IPS-NIHi7 (cell line): ENCODE data around the gene SLC48A1.
"Not testable (repeated sequence)": the region's sequence is repeated elsewhere in the genome, so short reads cannot be mapped to it uniquely, and the experiment has no call there.

Experiments
- DNase-seq: peaks from one replicate; pipeline ENCODE4 v3.0.0; 2012; ENCODE audit warnings: mixed read lengths; ENCODE audit errors: extremely low spot score

SLC48A1 gene

DNA sequence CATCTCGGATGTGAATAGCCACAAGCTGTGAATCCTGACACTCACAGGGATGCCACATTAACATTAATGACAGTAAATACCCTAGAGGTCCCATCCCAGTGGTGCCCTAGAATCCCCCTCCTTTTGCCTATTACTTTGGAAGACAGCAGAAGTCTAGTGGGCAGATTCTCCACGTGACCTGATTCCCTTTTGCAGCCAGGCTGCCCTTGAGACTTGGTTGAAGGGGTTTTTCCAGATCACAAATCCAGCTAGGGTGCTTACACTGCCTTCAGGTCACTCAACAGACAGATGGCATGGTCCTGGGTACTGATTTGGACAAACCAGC is 38.0 kb downstream of the SLC48A1 start:
- no peak for DNase-seq

DNA sequence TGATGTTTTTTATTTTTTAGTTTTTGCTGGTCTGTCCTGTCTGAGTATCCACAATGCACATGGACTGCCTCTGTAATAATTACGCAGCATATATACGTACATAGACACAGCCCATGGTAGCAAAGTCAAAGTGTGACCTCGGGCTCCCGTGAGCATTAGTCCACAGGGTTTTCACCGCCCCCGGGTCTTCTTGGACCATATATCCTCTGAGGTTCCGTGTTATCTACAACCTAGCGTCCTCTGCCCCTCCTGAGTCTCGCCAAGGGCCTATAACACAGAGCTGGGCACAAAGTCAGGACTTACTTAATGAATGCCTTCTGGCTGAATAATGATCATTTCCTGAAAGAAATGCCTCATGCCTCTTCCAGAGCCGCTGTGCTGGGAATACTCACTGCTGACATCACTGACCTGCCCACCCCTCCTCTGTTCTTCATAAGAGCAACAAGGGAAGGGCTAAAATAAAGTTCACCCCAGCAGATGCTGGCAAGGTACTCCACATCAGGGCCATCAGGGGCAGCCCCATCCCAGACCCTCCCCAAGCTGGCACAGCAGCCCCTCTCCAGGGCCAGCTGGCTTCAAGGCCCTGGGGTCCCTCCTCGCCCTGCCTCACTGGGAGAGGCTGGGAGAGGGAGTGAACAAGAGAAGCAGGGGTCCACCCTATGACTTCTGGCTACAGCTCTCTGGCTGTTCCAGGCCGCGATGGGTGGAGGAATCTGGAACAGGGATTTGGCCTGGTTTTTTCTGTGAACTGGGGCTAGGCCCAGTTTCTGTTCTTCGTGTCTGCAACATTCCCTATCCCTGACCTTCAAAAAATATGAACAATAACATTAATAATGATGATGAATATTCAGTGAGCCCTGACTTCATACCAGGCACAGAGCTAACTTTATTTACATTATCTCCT is 38.8 kb downstream of the SLC48A1 start:
- no peak for DNase-seq

DNA sequence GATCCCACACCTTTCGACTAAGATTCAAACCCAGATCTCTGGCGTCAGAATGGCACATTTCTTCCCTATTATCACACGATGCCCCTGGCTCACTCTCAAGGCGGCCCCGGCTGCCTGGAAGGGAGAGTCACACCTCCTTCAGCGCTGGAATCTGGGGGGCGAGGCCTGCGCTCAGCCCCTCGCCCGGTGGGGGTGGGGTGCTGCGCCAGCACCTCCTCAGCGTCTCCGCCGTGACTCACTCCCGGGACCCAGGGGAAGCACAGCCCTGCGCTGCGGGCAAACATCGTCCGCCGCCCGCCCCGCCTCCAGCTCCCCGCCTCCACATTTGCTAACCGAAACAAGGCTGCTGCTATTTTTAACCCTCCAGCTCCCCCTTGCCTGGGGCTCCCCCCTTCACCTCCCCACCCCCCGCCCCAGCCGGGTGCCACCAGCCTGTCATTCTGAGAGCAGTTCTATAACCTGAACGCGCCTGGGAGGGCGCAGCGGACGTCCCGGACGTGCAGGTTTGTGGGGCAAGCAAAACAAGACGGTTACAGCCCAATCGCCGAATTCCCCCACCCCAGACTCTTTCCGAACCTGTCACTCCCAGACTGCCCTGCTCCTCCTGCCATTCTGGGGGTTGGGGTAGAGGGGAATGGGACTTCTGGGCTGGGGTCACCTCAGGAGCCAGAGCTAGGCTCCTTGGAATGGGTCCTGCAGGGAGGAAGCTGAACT is 39.9 kb downstream of the SLC48A1 start:
- DNase-seq: peak; percentile 90

DNA sequence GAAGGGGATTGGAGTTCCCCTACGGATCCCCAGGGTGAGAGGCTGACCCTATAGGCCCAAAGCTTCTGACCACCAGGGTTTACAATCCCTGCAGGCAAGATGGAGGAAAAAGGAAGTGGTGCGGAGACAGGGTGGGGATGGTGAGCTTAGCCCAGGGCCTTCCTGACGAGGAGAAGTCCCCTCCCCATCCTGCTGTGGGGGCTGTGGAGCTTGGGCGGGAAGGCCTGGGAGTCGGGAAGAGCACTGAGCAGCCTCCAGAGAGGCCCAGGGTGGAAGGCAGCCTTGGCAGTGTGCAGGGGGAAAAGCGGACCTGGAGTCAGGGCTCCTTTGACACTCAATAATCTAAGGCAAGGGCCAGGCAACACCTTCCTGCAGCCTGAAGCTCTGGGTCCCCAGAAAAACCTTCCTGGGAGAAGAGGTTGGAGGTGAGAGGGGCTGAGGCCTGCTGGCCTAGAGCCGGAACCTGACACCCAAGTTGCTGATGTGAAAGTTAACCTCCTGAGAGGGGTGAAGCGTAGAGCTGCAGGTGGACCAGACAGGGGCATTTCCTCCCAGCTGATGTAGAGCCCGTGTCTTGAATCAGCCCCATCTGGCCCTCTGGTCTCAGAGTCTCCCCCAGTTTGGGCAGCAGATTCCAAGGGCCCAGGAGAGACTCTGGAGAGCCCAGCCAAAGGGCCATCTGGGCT is 40.6 kb downstream of the SLC48A1 start:
- no peak for DNase-seq

DNA sequence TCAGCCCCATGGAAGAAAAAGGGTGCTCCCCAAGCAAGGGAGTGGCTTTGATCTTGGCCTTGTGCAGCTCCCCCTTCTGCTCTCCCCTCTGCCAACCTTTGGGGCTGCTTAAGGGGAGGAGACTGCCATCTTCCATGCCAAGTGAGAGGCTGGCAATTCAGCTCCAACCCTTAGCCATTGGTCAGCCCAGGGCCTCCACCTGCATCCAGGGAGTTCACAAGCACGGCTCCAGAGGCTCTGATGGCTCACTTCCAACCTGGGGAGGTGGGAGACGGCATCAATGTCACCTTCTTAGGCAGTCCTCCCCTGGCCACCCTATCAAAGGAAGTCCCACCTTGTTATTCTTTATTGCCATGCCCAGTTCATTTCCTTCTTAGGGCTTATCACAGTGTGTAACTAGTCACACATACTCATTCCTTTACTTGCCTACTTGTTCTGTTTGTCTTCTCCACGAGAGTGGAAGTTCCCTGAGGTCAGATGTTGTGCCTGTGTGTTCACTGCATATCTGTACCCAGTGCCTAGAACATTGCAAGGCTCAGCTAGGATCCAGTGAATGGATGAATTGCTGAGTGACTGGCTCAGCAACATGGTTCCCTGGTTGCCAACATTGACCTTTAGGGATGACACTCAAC is 41.6 kb downstream of the SLC48A1 start:
- no peak for DNase-seq

DNA sequence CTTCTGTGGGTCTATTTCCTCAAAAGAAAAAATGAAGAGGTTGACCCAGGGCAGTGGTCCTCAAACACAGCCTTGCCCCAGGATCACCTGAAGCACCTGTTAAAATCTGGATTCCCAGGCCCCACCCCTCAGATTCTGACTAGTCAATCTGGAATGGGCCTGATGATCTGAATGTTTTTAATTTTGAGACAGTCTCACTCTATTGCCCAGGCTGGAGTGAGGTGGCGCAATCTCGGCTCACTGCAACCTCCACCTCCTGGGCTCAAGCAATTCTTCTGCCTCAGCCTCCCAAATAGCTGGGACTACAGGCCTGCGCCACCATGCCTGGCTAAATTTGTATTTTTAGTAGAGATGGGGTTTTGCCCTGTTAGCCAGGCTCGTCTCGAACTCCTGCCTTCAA is 42.4 kb downstream of the SLC48A1 start:
- DNase-seq: not testable (repeated sequence)

DNA sequence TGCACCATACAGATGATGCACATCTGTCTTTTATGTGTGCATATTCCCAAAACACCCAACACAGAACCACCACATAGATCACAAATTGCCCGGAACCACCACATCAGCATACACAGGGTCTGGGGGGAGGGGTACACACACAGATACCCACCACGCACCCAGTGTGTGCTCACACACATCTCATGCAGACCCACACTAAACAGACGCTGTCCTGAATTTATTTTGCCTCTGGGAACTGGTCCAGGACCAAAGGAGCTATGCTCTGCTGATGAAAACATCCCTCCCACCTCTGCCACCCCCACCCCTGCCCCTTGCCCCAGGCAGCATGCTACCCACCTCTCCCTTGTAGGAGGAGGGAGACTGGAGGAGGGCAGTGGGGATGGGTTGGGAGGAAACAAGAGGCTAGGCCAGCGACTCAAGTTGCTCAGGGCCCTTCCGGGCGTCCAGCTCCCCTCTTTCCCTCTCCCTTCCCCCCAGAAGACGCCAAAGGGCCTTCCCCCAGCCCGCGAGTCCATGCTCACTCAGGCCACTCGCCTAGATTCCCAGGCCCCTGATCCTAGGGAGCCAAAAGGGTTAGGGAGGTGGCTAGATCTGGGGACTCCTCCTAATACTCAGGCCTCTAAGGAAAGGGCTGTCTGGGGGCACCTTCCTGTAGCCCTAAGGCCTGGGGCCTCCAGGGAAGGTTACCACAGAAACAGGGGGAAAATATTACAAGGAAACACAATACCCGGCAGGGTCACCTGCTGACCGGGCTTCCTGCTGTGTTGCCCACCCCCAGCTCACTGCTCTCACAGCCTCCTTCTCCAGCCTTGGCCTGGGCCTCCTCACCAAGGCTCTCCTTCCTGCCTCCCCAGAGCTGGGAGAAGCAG is 43.6 kb downstream of the SLC48A1 start:
- no peak for DNase-seq

DNA sequence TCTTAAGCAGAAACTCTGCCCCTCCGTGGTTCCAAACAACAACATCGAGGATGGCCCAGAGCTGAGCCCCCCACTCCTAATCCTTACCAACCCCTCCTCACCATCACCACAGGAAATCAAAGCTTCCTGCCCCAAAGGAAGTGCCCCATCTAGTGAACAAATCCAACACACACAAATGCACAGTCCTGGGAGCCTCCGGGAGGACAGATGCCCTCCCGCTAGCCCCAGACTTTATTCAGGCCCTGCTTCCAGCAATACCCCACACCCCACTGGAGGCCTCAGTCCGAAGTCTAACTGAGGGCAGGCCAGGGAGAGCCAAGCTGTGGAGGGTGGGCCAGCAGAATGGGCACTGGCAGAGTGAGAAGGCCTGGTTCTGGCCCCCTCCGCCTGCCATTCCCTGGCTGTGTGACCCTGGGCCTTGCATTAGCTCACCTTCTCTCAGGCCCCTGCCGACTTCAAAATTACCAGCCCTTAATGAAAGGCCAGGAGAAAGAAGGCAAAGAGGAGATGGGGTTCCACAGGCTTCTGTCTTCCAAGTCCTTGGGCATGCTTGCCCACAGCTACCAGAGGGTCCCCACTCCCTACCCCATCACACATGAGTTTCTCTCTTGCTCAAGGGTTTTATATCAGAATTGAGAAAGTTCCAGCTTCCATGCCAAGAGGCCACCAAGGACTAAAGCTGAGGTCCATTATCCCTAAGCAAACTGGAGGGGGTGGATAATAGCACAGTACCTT is 44.4 kb downstream of the SLC48A1 start:
- DNase-seq: no peak

DNA sequence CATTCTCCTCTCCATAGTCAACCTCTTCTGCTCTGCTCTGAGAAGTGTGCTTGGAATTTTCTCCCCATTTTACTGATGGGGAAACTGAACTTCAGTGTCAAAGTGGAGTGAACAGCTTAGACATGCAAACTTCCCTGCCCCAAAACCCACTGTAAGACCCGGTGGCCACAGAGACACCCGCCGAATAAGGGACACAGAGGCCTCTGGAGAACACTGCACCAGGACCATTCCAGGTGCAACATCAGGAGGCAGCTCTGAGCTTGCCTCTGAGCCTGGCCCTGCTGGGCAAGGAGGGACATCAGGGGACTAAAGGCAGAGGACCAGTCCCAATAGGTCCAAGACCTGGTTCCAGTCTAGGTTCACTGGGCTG is 45.0 kb downstream of the SLC48A1 start:
- no peak for DNase-seq

DNA sequence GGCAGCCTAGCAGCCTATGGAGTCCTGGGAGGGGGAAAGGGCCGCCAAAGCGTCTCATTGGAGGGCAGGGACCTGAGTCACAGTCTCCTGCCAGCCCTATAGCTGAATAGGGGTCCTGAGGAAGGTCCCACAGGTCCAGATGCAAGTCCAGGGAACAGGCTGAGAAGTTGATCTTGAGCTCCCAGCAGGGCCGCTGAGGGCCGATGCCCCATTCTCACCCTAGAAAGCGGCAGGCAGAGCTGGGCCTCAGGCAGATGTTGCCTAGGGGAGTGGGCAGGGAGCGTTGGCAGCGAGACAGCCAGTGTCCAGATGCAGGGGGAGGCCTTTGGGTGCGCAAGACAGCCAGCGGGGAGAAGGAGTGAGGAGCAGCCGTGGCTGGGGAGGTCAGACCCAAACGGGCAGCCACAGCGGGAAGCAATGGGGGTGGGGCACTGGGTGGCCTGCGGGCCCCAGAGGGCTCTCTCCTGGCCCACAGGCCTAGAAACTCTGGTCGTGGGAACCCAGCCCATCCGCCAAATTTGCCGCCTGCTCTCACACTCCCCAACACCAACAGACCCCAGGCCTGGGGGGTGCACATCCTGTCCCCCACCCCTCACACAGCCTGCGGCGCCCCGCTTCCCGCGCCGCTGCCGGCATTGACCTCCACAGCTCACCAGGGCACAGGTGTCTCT is 45.6 kb downstream of the SLC48A1 start:
- no peak for DNase-seq

DNA sequence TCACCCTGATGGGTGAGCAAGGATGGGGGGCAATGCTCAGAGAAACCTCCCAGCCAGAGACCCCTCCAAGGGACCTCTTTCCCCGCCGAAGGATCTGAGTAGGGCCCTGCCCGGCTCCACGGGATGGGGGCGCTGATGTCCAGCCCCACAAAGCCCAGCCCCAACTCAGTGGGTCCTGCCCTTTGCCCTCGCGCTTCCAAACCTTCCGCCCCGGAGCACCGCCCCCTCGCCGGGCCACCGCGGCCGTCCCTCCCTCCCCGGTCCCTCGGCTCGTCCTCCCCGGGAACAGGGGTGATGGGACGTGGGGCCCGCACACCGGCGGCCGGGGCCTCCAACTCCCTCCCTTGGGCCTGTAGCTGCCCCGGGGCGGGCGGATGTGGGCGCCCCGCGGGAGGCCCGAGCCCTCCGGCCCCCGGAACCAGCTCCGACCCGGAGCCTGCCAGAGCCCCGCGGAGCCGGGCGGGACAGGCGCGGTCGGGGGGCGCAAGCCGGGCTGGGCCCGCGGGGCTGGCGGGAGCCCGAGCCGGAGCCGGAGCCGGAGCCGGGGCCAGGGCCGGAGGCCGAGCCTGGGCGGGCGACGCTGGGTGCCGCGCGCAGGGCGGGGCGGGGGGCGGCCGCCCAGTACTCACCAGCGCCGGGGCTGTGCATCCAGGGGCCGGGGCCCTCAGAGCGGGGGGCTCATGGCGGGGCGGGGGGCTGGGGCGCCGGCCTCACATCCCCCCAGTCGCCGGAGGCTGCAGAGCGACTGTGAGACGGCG is 46.3 kb downstream of the SLC48A1 start:
- no peak for DNase-seq

DNA sequence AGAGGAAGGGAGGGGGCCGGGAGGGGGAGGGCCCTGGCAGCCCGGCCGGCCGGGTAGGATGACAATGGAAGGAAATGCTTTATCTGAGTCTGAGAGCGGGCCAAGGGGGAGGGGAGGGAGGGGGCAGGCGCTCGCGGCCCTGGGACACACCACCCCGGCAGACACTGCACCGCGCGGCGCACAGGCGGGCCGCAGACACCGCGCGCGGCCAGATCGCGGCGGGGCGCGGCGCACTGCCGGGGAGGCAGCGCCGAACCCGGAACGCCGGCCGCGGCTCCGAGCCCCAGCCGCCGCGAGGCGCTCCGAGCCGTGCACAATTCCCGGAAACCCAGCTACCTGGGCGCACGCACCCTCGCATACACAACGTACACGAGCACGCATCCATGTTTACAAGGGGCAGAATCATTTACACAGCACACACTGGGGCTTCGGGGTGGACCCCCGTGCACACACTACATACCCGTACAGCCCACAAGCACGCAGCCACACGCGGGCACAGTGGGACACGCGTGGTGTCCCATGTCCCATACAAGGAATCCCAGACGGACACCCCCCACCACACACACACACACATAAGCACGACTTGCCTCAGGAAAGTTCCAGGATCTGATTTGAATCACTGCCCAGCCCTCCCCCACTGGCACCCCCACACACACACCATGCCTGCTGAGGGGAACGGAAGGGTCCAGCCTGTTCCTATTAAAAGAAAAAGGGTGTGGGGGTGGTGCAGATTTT is 47.0 kb downstream of the SLC48A1 start, which contains the start of gene HDAC7:
TSS of gene HDAC7 (minus strand) at position 8 of the 735 bp plus-strand sequence. CDS start 118 bp downstream, outside the sequence.
- peak; percentile 91 for DNase-seq

DNA sequence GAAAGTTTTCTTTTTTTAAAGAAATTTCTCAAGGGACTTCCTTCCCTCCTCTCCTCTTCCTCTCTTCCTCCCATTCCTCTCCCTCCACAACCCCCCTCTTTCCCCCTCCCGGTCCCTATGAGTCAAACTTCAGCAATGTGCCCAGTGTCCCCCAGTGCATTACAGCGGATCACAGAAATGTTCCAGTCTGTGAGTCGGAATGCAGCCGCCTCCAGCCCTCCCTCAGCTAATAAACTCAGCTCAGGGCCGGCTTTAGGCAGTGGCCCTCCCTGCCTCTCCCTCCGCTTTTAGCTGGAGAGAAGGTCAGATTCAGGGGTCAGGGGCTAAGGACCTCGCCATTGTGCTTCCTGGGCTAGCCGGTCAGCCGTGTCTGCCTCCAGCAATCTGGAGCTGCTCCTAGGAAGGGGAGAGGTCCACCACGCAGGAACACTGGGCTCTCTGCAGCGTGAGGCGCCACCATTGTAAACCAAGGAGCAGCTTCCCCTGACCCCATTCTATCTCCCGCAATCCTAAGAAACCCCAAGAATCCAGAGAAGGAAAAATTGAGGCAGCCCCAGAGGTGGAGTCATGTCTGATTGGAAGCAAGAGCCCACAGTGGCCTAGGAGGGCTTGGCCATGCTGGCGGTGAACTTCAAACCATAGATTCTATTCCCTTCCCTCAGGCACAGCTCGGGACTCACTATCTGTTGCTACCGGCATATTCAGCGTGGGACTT is 47.8 kb downstream of the SLC48A1 start:
- peak; percentile 82 for DNase-seq

DNA sequence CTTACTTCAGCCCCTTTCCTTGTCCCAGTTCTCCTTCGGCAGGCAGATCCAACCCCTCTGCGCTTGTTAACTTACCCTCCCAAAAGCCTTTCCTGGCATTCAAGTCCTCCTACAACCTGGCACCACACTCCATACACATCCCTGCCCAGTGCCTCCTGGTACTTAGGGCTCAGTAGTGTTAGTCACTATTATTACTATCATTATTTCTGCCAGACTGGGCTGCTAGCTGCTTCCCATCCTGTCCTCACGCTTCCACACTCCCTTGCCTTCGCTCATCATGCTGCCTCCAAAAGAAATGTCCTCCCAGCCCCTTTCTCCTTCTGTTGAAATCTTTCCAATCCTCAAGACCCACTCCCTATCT is 48.3 kb downstream of the SLC48A1 start:
- DNase-seq: no peak

DNA sequence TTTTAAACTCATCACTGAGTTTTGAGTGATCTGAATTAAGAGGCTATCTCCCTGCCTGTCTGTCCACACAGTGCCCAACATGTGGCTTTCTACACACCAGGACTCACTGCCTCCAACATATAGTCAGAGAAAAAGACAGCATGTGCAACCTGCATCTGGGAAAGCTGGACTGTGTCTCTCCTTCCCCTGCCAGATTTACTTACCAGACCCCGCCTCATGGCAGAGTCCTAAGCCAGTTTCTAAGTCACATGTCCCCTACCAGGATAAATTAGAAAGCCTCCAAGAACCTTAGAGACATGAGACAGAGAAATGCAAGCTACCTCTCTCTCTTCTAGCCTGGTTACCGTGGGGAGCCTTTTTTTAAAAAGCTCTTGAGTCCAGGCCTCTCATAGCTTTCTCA is 49.4 kb downstream of the SLC48A1 start:
- no peak for DNase-seq

DNA sequence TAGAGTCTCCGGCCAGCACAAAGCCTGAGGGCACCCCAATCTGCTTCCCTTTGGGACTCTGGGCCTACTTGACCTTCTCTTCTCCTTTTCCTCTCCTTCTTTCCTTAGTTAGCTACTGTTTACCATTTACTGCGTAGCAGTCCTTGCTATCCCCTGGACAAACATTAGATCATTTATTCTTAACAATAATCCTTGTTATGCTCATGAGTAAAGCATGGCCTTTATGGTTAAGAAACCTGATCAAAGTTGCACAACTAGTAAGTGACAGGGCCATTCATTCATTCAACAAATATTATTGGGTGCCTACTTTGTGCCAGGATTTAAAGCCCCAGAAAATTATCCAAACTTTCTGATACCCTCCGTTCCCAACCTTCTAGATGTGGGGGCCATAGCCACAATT is 49.8 kb downstream of the SLC48A1 start:
- no peak for DNase-seq

DNA sequence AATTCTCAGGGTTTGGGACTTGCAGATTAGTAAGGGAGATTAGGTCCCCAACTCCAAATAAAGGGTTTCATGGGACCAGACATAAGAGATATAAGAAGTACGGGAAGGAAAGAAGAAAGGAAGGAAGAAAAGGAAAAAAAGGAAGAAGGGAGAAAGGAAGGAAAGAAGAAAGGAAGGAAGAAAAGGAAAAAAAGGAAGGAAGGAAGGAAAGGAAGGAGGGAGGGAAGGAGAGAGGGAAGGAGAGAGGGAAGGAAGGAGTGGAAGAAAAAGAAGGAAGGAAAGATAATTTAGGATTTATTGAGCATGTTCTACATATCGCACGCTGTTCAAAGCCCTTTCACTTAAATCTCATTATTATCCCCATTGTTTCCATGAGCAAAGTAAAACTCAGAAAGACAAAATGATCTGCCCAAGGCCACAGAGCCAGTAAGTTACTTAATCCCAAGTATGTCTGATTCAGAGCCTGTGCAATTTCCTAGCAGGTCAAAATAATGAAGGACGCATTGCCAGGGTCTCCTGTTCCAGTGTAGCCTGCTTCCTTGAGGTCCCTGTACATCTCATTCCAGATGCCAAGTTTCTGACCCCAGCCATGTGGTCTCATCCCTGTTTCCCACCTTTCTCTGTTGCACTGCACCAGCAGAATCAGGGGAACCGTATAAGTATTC is 50.5 kb downstream of the SLC48A1 start:
- no peak for DNase-seq
